Endothelial cell (in vitro differentiated cells): Measurements from ENCODE around the gene IL34. TPM values are rescaled to one million over a fixed set of nuclear protein-coding genes. Genes with fewer than 3 reads are reported as not detected.

ENCODE experiments used
- DNase-seq: peaks from one replicate; pipeline ENCODE4 v3.0.0; 2021; ENCODE audit warnings: low spot score
- H3K27ac Mint-ChIP-seq: one replicate; pipeline ENCODE4 v1.8.0; 2021; ENCODE audit warnings: mixed read lengths, inconsistent platforms; ENCODE audit not compliant: unreplicated experiment
- H3K27me3 Mint-ChIP-seq: one replicate; pipeline ENCODE4 v1.8.0; 2021; ENCODE audit warnings: mild to moderate bottlenecking, moderate library complexity, mixed read lengths, inconsistent platforms; ENCODE audit not compliant: unreplicated experiment
- H3K36me3 Mint-ChIP-seq: one replicate; pipeline ENCODE4 v1.8.0; 2021; ENCODE audit warnings: mild to moderate bottlenecking, low read depth, mixed read lengths, inconsistent platforms; ENCODE audit not compliant: unreplicated experiment
- H3K4me1 Mint-ChIP-seq: one replicate; pipeline ENCODE4 v1.8.0; 2021; ENCODE audit warnings: mild to moderate bottlenecking, mixed read lengths, inconsistent platforms; ENCODE audit not compliant: unreplicated experiment
- H3K4me3 Mint-ChIP-seq: one replicate; pipeline ENCODE4 v1.8.0; 2021; ENCODE audit warnings: mild to moderate bottlenecking, mixed read lengths, inconsistent platforms; ENCODE audit not compliant: unreplicated experiment
- H3K9me3 Mint-ChIP-seq: one replicate; pipeline ENCODE4 v1.8.0; 2021; ENCODE audit warnings: mixed read lengths, inconsistent platforms; ENCODE audit not compliant: unreplicated experiment
- CTCF ChIP-seq: fragments of 200-600 bp; sonication (generic); IDR thresholded peaks from one replicate; pipeline ENCODE4 v1.5.0; 2021; ENCODE audit warnings: antibody characterized with exemption; ENCODE audit not compliant: unreplicated experiment
- total RNA-seq: library from RNA; stranded (reverse); fragmentation: NEBNext Ultra II Directional; extraction: Animal tissue kit (Norgen Biotek cat#: 25700); gene quantifications from one replicate; pipeline ENCODE4 v1.2.1, GENCODE V29; 2021; ENCODE audit not compliant: unreplicated experiment

The IL34 gene
- total RNA-seq, 1 donor from 2014 or later = 1.6 TPM

- TF ChIP-seq CTCF = no peak
- H3K36me3 Mint-ChIP-seq = peaks cover 3% of the 10 kb centered on the region
- H3K4me3 Mint-ChIP-seq = no peak overlapping the region
- peaks cover 35% of the 10 kb centered on the region for H3K4me1 Mint-ChIP-seq
- H3K27ac Mint-ChIP-seq = peak overlapping the region; percentile 61
- DNase-seq = no peak
- peaks cover 17% of the 10 kb centered on the region for H3K27me3 Mint-ChIP-seq
- H3K9me3 Mint-ChIP-seq = no peaks in the 10 kb centered on the region
These were observed 46.7 kb downstream of the IL34 start for GRCh38 chr16:70692873-70693671.

- H3K27me3 Mint-ChIP-seq = peaks cover 18% of the 10 kb centered on the region
These were observed 47.9 kb downstream of the IL34 start for GRCh38 chr16:70694088-70694867.

GRCh38 chr16:70694868-70695218 is 48.5 kb downstream of the IL34 start:
- Mint-ChIP-seq H3K4me3 (no peak overlapping the region), H3K27me3 (peaks cover 21% of the 10 kb centered on the region), H3K27ac (no peak overlapping the region), H3K36me3 (peaks cover 7% of the 10 kb centered on the region), H3K4me1 (peaks cover 33% of the 10 kb centered on the region), H3K9me3 (no peaks in the 10 kb centered on the region)
- TF ChIP-seq CTCF = no peak
- DNase-seq = no peak

More at GRCh38 chr16:70694088-70694867, 47.9 kb downstream of the IL34 start:
- H3K4me1 Mint-ChIP-seq = peaks cover 31% of the 10 kb centered on the region
- no peak for TF ChIP-seq CTCF
- no peak for DNase-seq
- H3K4me3 Mint-ChIP-seq = no peak overlapping the region
- peaks cover 6% of the 10 kb centered on the region for H3K36me3 Mint-ChIP-seq
- H3K9me3 Mint-ChIP-seq = no peaks in the 10 kb centered on the region
- no peak overlapping the region for H3K27ac Mint-ChIP-seq

- Mint-ChIP-seq H3K36me3 (peaks cover 7% of the 10 kb centered on the region), H3K27ac (peak overlapping the region; percentile 94), H3K9me3 (no peaks in the 10 kb centered on the region), H3K4me3 (no peak overlapping the region), H3K27me3 (peaks cover 21% of the 10 kb centered on the region), H3K4me1 (peaks cover 33% of the 10 kb centered on the region)
- TF ChIP-seq CTCF = no peak
- peak; percentile 74 for DNase-seq
These were observed 49.1 kb downstream of the IL34 start for GRCh38 chr16:70695331-70696070.
